Measurements from ENCODE around the gene BNC1.

BNC1 gene

DNA sequence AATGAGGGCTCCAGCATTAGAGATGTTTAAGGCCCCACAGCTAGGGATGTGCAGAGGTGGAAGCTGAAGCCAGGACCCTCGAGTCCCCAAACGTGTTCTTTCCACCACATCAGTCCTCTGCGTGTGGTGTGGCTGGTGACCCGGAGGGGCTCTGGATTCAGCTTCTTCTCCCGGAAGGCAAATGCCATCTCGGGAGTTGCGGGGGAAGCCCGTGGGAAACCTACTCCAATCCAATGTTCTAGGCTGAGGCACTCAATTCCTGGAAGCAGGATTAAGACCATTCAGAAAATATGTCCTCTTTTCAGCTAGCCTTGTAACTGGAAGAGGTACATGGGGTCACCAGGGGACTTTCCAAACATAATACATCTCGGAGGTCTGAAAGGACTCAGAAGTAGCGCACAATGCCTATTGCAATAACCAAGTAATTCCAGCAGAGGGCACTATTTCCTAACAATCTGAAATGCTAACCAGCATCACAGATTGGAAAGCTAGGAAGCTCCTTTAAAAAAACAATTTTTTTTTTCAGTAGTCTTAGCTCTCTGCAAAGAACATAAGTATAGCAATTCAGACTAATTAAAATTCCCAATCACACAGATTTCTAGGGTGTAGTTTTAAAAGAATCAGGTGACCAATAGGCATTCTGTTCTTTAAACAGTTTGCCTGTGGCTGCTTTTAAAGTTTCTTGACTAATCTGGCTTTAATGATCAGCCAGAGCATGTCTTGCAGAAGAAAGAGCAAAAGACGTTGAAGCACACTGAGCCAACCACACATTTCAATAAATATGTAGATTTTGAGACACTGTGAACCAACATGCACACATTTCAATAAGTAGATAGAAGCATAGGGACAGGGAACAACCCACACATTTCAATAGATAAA, 36.1 kb downstream of the BNC1 start:
- Histone ChIP-seq H2BK15ac (ENCODE audit: low read depth, poor library complexity, severe bottlenecking) (no peak overlapping the region), H4K8ac (ENCODE audit: low read length) (no peak overlapping the region), H3K27ac (ENCODE audit: low read length, poor library complexity, severe bottlenecking) (no peak overlapping the region), H3K36me3 (ENCODE audit: control insufficient read depth in 1 of 2, insufficient read depth in 2 of 2, low read depth in 1 of 2, low read length in 2 of 2) (no peaks in the 10 kb centered on the region), H3K9ac (ENCODE audit: low read length) (peak overlapping the region; percentile 11), H3K18ac (ENCODE audit: low read depth in 1 of 2, low read length in 2 of 2) (no peak overlapping the region), H3K14ac (ENCODE audit: low read length in 2 of 2) (no peak overlapping the region), H3K4me1 (ENCODE audit: control insufficient read depth, insufficient read depth, low read depth, low read length) (no peaks in the 10 kb centered on the region), H2BK120ac (ENCODE audit: low read depth, low read length) (no peak overlapping the region), H4K91ac (ENCODE audit: low read length) (no peak overlapping the region), H3K4me3 (ENCODE audit: insufficient read depth in 1 of 2, low read depth in 1 of 2, low read length in 2 of 2) (peak overlapping the region in 1 of 2 experiments; percentile 45), H2BK12ac (ENCODE audit: low read length in 2 of 2) (no peak overlapping the region), H3K23ac (ENCODE audit: low read length in 2 of 2) (no peak overlapping the region), H3K9me3 (ENCODE audit: control insufficient read depth, low read length) (peaks cover 3% of the 10 kb centered on the region), H2BK5ac (ENCODE audit: low read depth, low read length, poor library complexity, severe bottlenecking) (no peak overlapping the region), H2AFZ (ENCODE audit: low read depth, low read length) (no peak overlapping the region), H3K4ac (ENCODE audit: low read depth in 1 of 2, low read length in 2 of 2) (no peak overlapping the region), H3K79me1 (replicated peaks; ENCODE audit: low read length, poor library complexity, severe bottlenecking) (no peaks in the 10 kb centered on the region), H2AK5ac (ENCODE audit: low read length, severe bottlenecking) (no peak overlapping the region), H3K27me3 (ENCODE audit: control insufficient read depth in 1 of 2, insufficient read depth in 1 of 2, low read length in 2 of 2) (peaks cover 0 to 40% of the 10 kb centered on the region in 2 experiments), H3K4me2 (ENCODE audit: low read length, poor library complexity, severe bottlenecking) (no peak overlapping the region)
- WGBS = 37% methylated on average over 9 of the region's 11 CpGs
- DNase-seq = peak; percentile 75

GRCh38 chr15:83243634-83244033, 40.8 kb downstream of the BNC1 start:
- no peak overlapping the region for H2BK12ac ChIP-seq (ENCODE audit: low read length in 2 of 2)

DNA sequence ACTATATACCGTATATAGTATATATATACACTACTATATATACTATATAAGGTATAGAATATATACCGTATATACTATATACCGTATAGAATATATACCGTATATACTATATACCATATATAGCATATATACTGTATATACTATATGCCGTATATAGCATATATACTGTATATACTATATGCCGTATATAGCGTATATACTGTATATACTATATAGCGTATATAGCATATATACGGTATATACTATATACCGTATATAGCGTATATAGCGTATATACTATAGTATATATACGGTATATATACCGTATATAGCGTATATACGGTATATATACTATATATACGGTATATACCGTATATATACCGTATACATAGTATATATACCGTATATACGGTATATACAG, 54.2 kb downstream of the BNC1 start:
- Histone ChIP-seq H3K9ac (ENCODE audit: low read length) (no peak overlapping the region), H2AFZ (ENCODE audit: low read depth, low read length) (no peak overlapping the region), H3K4ac (ENCODE audit: low read depth in 1 of 2, low read length in 2 of 2) (no peak overlapping the region), H3K23ac (ENCODE audit: low read length in 2 of 2) (no peak overlapping the region), H4K91ac (ENCODE audit: low read length) (no peak overlapping the region), H3K79me1 (replicated peaks; ENCODE audit: low read length, poor library complexity, severe bottlenecking) (no peaks in the 10 kb centered on the region), H3K4me2 (ENCODE audit: low read length, poor library complexity, severe bottlenecking) (no peak overlapping the region), H2BK12ac (ENCODE audit: low read length in 2 of 2) (no peak overlapping the region), H2BK15ac (ENCODE audit: low read depth, poor library complexity, severe bottlenecking) (no peak overlapping the region), H2BK120ac (ENCODE audit: low read depth, low read length) (no peak overlapping the region), H3K27ac (ENCODE audit: low read length, poor library complexity, severe bottlenecking) (no peak overlapping the region), H2AK5ac (ENCODE audit: low read length, severe bottlenecking) (no peak overlapping the region), H3K36me3 (ENCODE audit: control insufficient read depth in 1 of 2, insufficient read depth in 2 of 2, low read depth in 1 of 2, low read length in 2 of 2) (no peaks in the 10 kb centered on the region), H3K14ac (ENCODE audit: low read length in 2 of 2) (no peak overlapping the region), H3K9me3 (ENCODE audit: control insufficient read depth, low read length) (no peaks in the 10 kb centered on the region), H3K18ac (ENCODE audit: low read depth in 1 of 2, low read length in 2 of 2) (no peak overlapping the region), H3K4me1 (ENCODE audit: control insufficient read depth, insufficient read depth, low read depth, low read length) (no peaks in the 10 kb centered on the region), H3K4me3 (ENCODE audit: insufficient read depth in 1 of 2, low read depth in 1 of 2, low read length in 2 of 2) (no peak overlapping the region), H2BK5ac (ENCODE audit: low read depth, low read length, poor library complexity, severe bottlenecking) (no peak overlapping the region), H4K8ac (ENCODE audit: low read length) (no peak overlapping the region), H3K27me3 (ENCODE audit: control insufficient read depth in 1 of 2, insufficient read depth in 1 of 2, low read length in 2 of 2) (no peaks in the 10 kb centered on the region)
- 100% methylated on average over 4 of the region's 21 CpGs for WGBS
- DNase-seq = no peak

More at GRCh38 chr15:83243634-83244033, 40.8 kb downstream of the BNC1 start:
- H3K9ac ChIP-seq (ENCODE audit: low read length) = no peak overlapping the region
- WGBS = 63% methylated on average over 8 of the region's 8 CpGs
- no peak overlapping the region for H4K91ac ChIP-seq (ENCODE audit: low read length)
- H3K79me1 ChIP-seq (replicated peaks; ENCODE audit: low read length, poor library complexity, severe bottlenecking) = no peaks in the 10 kb centered on the region
- no peak overlapping the region for H3K27ac ChIP-seq (ENCODE audit: low read length, poor library complexity, severe bottlenecking)
- peaks cover 8% of the 10 kb centered on the region for H3K9me3 ChIP-seq (ENCODE audit: control insufficient read depth, low read length)
- H4K8ac ChIP-seq (ENCODE audit: low read length) = no peak overlapping the region
- H2BK5ac ChIP-seq (ENCODE audit: low read depth, low read length, poor library complexity, severe bottlenecking) = no peak overlapping the region
- H3K14ac ChIP-seq (ENCODE audit: low read length in 2 of 2) = no peak overlapping the region
- no peak overlapping the region for H2AK5ac ChIP-seq (ENCODE audit: low read length, severe bottlenecking)
- no peak overlapping the region for H2BK15ac ChIP-seq (ENCODE audit: low read depth, poor library complexity, severe bottlenecking)
- no peak overlapping the region for H3K4ac ChIP-seq (ENCODE audit: low read depth in 1 of 2, low read length in 2 of 2)
- no peak for DNase-seq
- H3K27me3 ChIP-seq (ENCODE audit: control insufficient read depth in 1 of 2, insufficient read depth in 1 of 2, low read length in 2 of 2) = peaks cover 0 to 36% of the 10 kb centered on the region in 2 experiments
- no peak overlapping the region for H2AFZ ChIP-seq (ENCODE audit: low read depth, low read length)
- no peak overlapping the region for H3K4me2 ChIP-seq (ENCODE audit: low read length, poor library complexity, severe bottlenecking)
- H2BK120ac ChIP-seq (ENCODE audit: low read depth, low read length) = no peak overlapping the region
- H3K36me3 ChIP-seq (ENCODE audit: control insufficient read depth in 1 of 2, insufficient read depth in 2 of 2, low read depth in 1 of 2, low read length in 2 of 2) = no peaks in the 10 kb centered on the region
- H3K4me3 ChIP-seq (ENCODE audit: insufficient read depth in 1 of 2, low read depth in 1 of 2, low read length in 2 of 2) = no peak overlapping the region
- H3K18ac ChIP-seq (ENCODE audit: low read depth in 1 of 2, low read length in 2 of 2) = no peak overlapping the region
- H3K23ac ChIP-seq (ENCODE audit: low read length in 2 of 2) = no peak overlapping the region
- H3K4me1 ChIP-seq (ENCODE audit: control insufficient read depth, insufficient read depth, low read depth, low read length) = no peaks in the 10 kb centered on the region

DNA sequence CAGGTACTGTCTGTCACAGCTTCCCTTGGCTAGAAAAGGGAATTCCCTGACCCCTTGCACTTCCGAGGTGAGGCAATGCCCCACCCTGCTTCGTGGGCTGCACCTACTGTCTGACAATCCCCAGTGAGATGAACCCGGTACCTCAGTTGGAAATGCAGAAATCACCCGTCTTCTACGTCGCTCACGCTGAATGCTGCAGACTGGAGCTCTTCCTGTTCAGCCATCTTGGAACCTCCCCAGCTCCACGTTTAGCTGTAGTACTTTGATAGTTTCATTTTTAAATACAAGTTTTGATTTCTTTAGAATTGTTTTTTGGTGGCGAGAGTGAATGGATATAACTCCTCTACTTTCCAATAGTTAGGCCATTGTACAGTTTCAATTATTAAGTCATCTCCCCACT, 59.0 kb downstream of the BNC1 start:
- no peak for DNase-seq
- Histone ChIP-seq H3K79me1 (replicated peaks; ENCODE audit: low read length, poor library complexity, severe bottlenecking) (no peaks in the 10 kb centered on the region), H3K4me3 (ENCODE audit: insufficient read depth in 1 of 2, low read depth in 1 of 2, low read length in 2 of 2) (no peak overlapping the region), H3K27ac (ENCODE audit: low read length, poor library complexity, severe bottlenecking) (no peak overlapping the region), H3K14ac (ENCODE audit: low read length in 2 of 2) (no peak overlapping the region), H2BK12ac (ENCODE audit: low read length in 2 of 2) (no peak overlapping the region), H3K4me1 (ENCODE audit: control insufficient read depth, insufficient read depth, low read depth, low read length) (no peaks in the 10 kb centered on the region), H4K8ac (ENCODE audit: low read length) (no peak overlapping the region), H2AFZ (ENCODE audit: low read depth, low read length) (no peak overlapping the region), H2BK15ac (ENCODE audit: low read depth, poor library complexity, severe bottlenecking) (no peak overlapping the region), H3K36me3 (ENCODE audit: control insufficient read depth in 1 of 2, insufficient read depth in 2 of 2, low read depth in 1 of 2, low read length in 2 of 2) (no peaks in the 10 kb centered on the region), H3K27me3 (ENCODE audit: control insufficient read depth in 1 of 2, insufficient read depth in 1 of 2, low read length in 2 of 2) (no peaks in the 10 kb centered on the region), H3K9ac (ENCODE audit: low read length) (no peak overlapping the region), H3K4me2 (ENCODE audit: low read length, poor library complexity, severe bottlenecking) (no peak overlapping the region), H2BK120ac (ENCODE audit: low read depth, low read length) (no peak overlapping the region), H3K18ac (ENCODE audit: low read depth in 1 of 2, low read length in 2 of 2) (no peak overlapping the region), H2AK5ac (ENCODE audit: low read length, severe bottlenecking) (no peak overlapping the region), H2BK5ac (ENCODE audit: low read depth, low read length, poor library complexity, severe bottlenecking) (no peak overlapping the region), H4K91ac (ENCODE audit: low read length) (no peak overlapping the region), H3K4ac (ENCODE audit: low read depth in 1 of 2, low read length in 2 of 2) (no peak overlapping the region), H3K23ac (ENCODE audit: low read length in 2 of 2) (no peak overlapping the region), H3K9me3 (ENCODE audit: control insufficient read depth, low read length) (no peaks in the 10 kb centered on the region)
- WGBS = 85% methylated on average over 7 of the region's 9 CpGs

Data from mesenchymal stem cell (in vitro differentiated cells and primary cell).